ENCODE data around the gene MYO9B. TPM values are rescaled to one million over a fixed set of nuclear protein-coding genes. Genes with fewer than 3 reads are reported as not detected.

Gene MYO9B
- total and polyA plus RNA-seq, 2 of the 13 experiments (the other 11 are each of a cell fraction or from before 2014, with no cell fraction given) = 18.0 to 18.3 TPM

GRCh38 chr19:17108453-17108784 lies 32.8 kb downstream of the MYO9B start (continued):
- no peak for TF ChIP-seq TOE1 (CRISPR knock-in tag; IDR thresholded peaks at IDR 0.05)

- no TSS peak for BruUV-seq (replicated peaks)
These were observed 33.7 kb downstream of the MYO9B start for GRCh38 chr19:17109300-17109699.

GRCh38 chr19:17109962-17110598 lies 34.5 kb downstream of the MYO9B start:
- ChIA-PET CTCF (ENCODE audit: low intra/inter-chr PET ratio, low total read pairs) (no interaction called here), POLR2A (no interaction called here)
- H3K9me3 ChIP-seq (ENCODE audit: low read length) = no peaks in the 10 kb centered on the region
- no peak for FAIRE-seq
- BruUV-seq (replicated peaks) = no TSS peak
- H3K4me3 ChIP-seq (replicated peaks in 1 of 3; ENCODE audit: insufficient read depth in 1 of 3, low read depth in 2 of 3, low read length in 3 of 3) = no peak overlapping the region
- H3K27ac ChIP-seq (ENCODE audit: extremely low read length, insufficient read depth, low read length) = no peak overlapping the region
- DNase-seq (ENCODE audit: low spot score) = no peak
- H4K20me1 ChIP-seq (ENCODE audit: insufficient read depth, low read length) = no peaks in the 10 kb centered on the region
- peaks cover 12% of the 10 kb centered on the region; the same call in 1 of the 2 replicates for H3K4me1 ChIP-seq (ENCODE audit: insufficient read depth, low read length)
- H3K27me3 ChIP-seq (ENCODE audit: control insufficient read depth in 1 of 2, insufficient read depth in 2 of 2, low read length in 2 of 2) = no peaks in the 10 kb centered on the region
- no peak for ATAC-seq
- in situ Hi-C loops (cut with HindIII; ENCODE audit: extremely low pct_ligation_motif_present, low pct_unique_long_range_greater_than_20kb) (no loop called here), intact Hi-C loops (cut with micrococcal nuclease; ENCODE audit: unreplicated experiment) (no loop called here)
- H3K4me2 ChIP-seq (ENCODE audit: low read depth, low read length) = no peak overlapping the region
- no peak overlapping the region for H3K9ac ChIP-seq (ENCODE audit: insufficient read depth, low read depth, low read length)
- 95% methylated on average over 6 of the region's 26 CpGs for WGBS (ENCODE audit: low lambda C conversion rate)
- H2AFZ ChIP-seq (ENCODE audit: low read length) = no peak overlapping the region
- H3K36me3 ChIP-seq (replicated peaks in 1 of 2; ENCODE audit: control insufficient read depth in 1 of 2, insufficient read depth in 2 of 2, low read length in 2 of 2) = peaks cover 10 to 30% of the 10 kb centered on the region in 2 experiments
- no peaks in the 10 kb centered on the region for H3K79me2 ChIP-seq (ENCODE audit: insufficient read depth, low read length)
- TF ChIP-seq PRMT3 (CRISPR knock-in tag; IDR thresholded peaks at IDR 0.05; ENCODE audit: borderline replicate concordance, low read depth) = no peak
- TF ChIP-seq PAX8 (CRISPR knock-in tag; IDR thresholded peaks at IDR 0.05; ENCODE audit: borderline replicate concordance) = no peak
- no peak for TF ChIP-seq ZBTB21 (CRISPR knock-in tag; IDR thresholded peaks at IDR 0.05)
- no peak for TF ChIP-seq FOXM1 (CRISPR knock-in tag; IDR thresholded peaks at IDR 0.05)
- TF ChIP-seq MBD4 (IDR thresholded peaks at IDR 0.05; ENCODE audit: borderline replicate concordance, low read length) = no peak
- TF ChIP-seq KAT2B (IDR thresholded peaks at IDR 0.05; ENCODE audit: borderline replicate concordance, low read depth, low read length) = no peak
- TF ChIP-seq ZNF720 (CRISPR knock-in tag; IDR thresholded peaks at IDR 0.05) = no peak
- TF ChIP-seq AKNA (CRISPR knock-in tag; IDR thresholded peaks at IDR 0.05; ENCODE audit: borderline replicate concordance) = no peak
- TF ChIP-seq SKI (IDR thresholded peaks at IDR 0.05; ENCODE audit: partially characterized antibody) = no peak

More at GRCh38 chr19:17109300-17109699, 33.7 kb downstream of the MYO9B start:
- intact Hi-C loops (cut with micrococcal nuclease; ENCODE audit: unreplicated experiment) = no loop called here
- FAIRE-seq = no peak
- H3K4me1 ChIP-seq (ENCODE audit: insufficient read depth, low read length) = peaks cover 12% of the 10 kb centered on the region; the same call in 1 of the 2 replicates
- H4K20me1 ChIP-seq (ENCODE audit: insufficient read depth, low read length) = no peaks in the 10 kb centered on the region
- POLR2A ChIA-PET = no interaction called here
- no peak overlapping the region for H3K9ac ChIP-seq (ENCODE audit: insufficient read depth, low read depth, low read length)
- no peak overlapping the region for H3K4me3 ChIP-seq (replicated peaks in 1 of 3; ENCODE audit: insufficient read depth in 1 of 3, low read depth in 2 of 3, low read length in 3 of 3)
- CTCF ChIA-PET (ENCODE audit: low intra/inter-chr PET ratio, low total read pairs) = no interaction called here
- no peaks in the 10 kb centered on the region for H3K27me3 ChIP-seq (ENCODE audit: control insufficient read depth in 1 of 2, insufficient read depth in 2 of 2, low read length in 2 of 2)
- 95% methylated on average over 9 of the region's 9 CpGs for WGBS (ENCODE audit: low lambda C conversion rate)
- H2AFZ ChIP-seq (ENCODE audit: low read length) = no peak overlapping the region
- peaks cover 11 to 36% of the 10 kb centered on the region in 2 experiments for H3K36me3 ChIP-seq (replicated peaks in 1 of 2; ENCODE audit: control insufficient read depth in 1 of 2, insufficient read depth in 2 of 2, low read length in 2 of 2)
- no peaks in the 10 kb centered on the region for H3K9me3 ChIP-seq (ENCODE audit: low read length)
- ATAC-seq = no peak
- H3K27ac ChIP-seq (ENCODE audit: extremely low read length, insufficient read depth, low read length) = no peak overlapping the region
- no peaks in the 10 kb centered on the region for H3K79me2 ChIP-seq (ENCODE audit: insufficient read depth, low read length)
- TF ChIP-seq ZNF629 (CRISPR knock-in tag; conservative IDR thresholded peaks at IDR 0.05) (peak; percentile 67), ZFP36L2 (CRISPR knock-in tag; IDR thresholded peaks at IDR 0.05) (no peak)
- no peak for DNase-seq (ENCODE audit: low spot score)
- in situ Hi-C loops (cut with HindIII; ENCODE audit: extremely low pct_ligation_motif_present, low pct_unique_long_range_greater_than_20kb) = no loop called here
- H3K4me2 ChIP-seq (ENCODE audit: low read depth, low read length) = no peak overlapping the region
